HL-60 (cell line): ENCODE measurements around the gene SCG3.

Experiments used
- DNase-seq, 2 experiments: peaks; one replicate each; pipeline ENCODE4 v3.0.0-alpha.2; 2010 to 2020; ENCODE audit warnings: low read depth in 1 of 2, low spot score in 1 of 2
- H3K27ac ChIP-seq: fragments of 250-450 bp; sonication (Bioruptor Pico); replicated peaks from 2 replicates; pipeline ENCODE4 v1.5.1; 2020; ENCODE audit warnings: mild to moderate bottlenecking, moderate library complexity
- H3K27me3 ChIP-seq: fragments of 250-450 bp; sonication (Bioruptor Pico); 2 replicates; pipeline ENCODE4 v1.5.1; 2021; ENCODE audit warnings: mild to moderate bottlenecking, moderate library complexity; ENCODE audit not compliant: insufficient read depth, poor library complexity, severe bottlenecking
- H3K4me3 ChIP-seq: replicated peaks from 2 replicates; pipeline ENCODE4 v1.5.1; 2011; ENCODE audit warnings: mild to moderate bottlenecking, control low read depth, low read length; ENCODE audit not compliant: insufficient read depth
- GABPA ChIP-seq: IDR thresholded peaks from 2 replicates; pipeline ENCODE4 v1.6.1; 2012; ENCODE audit warnings: low read depth
- POLR2AphosphoS5 ChIP-seq: IDR thresholded peaks from 2 replicates; pipeline ENCODE4 v1.6.1; 2012; ENCODE audit warnings: low read depth
- SPI1 ChIP-seq: IDR thresholded peaks from 2 replicates; pipeline ENCODE4 v1.6.1; 2012; ENCODE audit warnings: low read depth, mild to moderate bottlenecking, borderline replicate concordance
- TF ChIP-seq, protein P1 (sequence below): IDR thresholded peaks from 2 replicates; pipeline ENCODE4 v1.6.1; 2012; ENCODE audit warnings: low read depth; ENCODE audit not compliant: insufficient replicate concordance
- TF ChIP-seq, protein P2 (sequence below): IDR thresholded peaks from one replicate; pipeline ENCODE4 v1.5.1; 2011; ENCODE audit warnings: low read length, control low read depth, inconsistent platforms; ENCODE audit not compliant: insufficient read depth

The SCG3 gene

DNA sequence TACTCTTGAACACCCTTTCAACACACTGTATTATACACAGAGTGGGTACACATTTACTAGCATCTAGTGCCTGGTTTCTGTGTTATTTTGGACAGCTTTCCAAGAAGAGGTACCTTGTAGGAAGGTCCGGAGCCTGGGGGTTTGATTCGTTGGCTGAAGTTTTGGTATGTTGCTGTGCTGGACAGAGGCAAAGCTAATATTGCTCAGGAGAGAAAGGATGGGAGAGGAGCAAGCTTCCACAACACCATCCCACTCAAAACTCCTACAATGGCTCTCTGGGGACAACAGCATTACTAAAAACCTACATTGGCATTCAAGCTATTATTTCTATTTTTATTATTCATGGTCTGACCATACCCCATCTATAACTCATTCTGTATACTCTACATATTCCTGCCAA lies 57.2 kb downstream of the SCG3 start:
- TF ChIP-seq GABPA, result no peak
- TF ChIP-seq, protein P1, sequence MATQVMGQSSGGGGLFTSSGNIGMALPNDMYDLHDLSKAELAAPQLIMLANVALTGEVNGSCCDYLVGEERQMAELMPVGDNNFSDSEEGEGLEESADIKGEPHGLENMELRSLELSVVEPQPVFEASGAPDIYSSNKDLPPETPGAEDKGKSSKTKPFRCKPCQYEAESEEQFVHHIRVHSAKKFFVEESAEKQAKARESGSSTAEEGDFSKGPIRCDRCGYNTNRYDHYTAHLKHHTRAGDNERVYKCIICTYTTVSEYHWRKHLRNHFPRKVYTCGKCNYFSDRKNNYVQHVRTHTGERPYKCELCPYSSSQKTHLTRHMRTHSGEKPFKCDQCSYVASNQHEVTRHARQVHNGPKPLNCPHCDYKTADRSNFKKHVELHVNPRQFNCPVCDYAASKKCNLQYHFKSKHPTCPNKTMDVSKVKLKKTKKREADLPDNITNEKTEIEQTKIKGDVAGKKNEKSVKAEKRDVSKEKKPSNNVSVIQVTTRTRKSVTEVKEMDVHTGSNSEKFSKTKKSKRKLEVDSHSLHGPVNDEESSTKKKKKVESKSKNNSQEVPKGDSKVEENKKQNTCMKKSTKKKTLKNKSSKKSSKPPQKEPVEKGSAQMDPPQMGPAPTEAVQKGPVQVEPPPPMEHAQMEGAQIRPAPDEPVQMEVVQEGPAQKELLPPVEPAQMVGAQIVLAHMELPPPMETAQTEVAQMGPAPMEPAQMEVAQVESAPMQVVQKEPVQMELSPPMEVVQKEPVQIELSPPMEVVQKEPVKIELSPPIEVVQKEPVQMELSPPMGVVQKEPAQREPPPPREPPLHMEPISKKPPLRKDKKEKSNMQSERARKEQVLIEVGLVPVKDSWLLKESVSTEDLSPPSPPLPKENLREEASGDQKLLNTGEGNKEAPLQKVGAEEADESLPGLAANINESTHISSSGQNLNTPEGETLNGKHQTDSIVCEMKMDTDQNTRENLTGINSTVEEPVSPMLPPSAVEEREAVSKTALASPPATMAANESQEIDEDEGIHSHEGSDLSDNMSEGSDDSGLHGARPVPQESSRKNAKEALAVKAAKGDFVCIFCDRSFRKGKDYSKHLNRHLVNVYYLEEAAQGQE, result peak; percentile 83
- Histone ChIP-seq H3K4me3 (no peak overlapping the region), H3K27me3 (no peaks in the 10 kb centered on the region), H3K27ac (no peak overlapping the region)
- no peak for DNase-seq

DNA sequence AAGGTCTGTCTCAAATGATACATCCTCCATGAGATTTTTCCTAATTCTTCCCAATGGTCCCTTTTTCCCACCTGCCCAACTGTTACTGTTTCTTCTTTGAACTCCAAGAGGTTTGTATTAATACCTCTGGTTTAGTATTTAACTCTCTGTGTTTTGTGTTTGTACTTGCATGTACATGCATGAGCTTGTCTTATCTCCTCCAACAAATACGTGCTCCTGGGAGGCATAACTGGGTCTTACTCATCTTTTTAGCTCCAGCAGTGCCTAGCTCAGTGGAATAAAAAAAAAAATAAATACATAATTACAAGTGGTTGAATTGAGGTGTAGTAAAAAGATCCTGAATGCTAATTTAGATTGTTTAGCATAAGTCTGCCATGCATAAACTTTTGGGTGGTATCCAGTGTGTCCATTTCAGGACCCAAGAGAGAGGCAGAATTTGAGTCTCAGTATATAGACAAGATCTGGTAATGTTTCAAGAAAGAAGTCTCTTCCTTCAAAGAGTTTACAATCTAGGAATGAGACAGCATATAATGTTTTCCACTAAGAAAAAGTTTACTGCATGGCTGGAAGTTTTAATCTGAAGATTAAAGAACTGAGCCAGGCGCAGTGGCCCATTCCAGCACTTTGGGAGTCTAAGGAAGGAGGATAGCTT lies 57.9 kb downstream of the SCG3 start:
- DNase-seq, result no peak
- TF ChIP-seq SPI1 (no peak), GABPA (no peak), POLR2AphosphoS5 (no peak)
- TF ChIP-seq, protein P2, sequence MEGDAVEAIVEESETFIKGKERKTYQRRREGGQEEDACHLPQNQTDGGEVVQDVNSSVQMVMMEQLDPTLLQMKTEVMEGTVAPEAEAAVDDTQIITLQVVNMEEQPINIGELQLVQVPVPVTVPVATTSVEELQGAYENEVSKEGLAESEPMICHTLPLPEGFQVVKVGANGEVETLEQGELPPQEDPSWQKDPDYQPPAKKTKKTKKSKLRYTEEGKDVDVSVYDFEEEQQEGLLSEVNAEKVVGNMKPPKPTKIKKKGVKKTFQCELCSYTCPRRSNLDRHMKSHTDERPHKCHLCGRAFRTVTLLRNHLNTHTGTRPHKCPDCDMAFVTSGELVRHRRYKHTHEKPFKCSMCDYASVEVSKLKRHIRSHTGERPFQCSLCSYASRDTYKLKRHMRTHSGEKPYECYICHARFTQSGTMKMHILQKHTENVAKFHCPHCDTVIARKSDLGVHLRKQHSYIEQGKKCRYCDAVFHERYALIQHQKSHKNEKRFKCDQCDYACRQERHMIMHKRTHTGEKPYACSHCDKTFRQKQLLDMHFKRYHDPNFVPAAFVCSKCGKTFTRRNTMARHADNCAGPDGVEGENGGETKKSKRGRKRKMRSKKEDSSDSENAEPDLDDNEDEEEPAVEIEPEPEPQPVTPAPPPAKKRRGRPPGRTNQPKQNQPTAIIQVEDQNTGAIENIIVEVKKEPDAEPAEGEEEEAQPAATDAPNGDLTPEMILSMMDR, result no peak
- TF ChIP-seq, protein P1, result no peak
- H3K27ac ChIP-seq, result no peak overlapping the region
- no peak overlapping the region for H3K4me3 ChIP-seq
- no peaks in the 10 kb centered on the region for H3K27me3 ChIP-seq

DNA sequence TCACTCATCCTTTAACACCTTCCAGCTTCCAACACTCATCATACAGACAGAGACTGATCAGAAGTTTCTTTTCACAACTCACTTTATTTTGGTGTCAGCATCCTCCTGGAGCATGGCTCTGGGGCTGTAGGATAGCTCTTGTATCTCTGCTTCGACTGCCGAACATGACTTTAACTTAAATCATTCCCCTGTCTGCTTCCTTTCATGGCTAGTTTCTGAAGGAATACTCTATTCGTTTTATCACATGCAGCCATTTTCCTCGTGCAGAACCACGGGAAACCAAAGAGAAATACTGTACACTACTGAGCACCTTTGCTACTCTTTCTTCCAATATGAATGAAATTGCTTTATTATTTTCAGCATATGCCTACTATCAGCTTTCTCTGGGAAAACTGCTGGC lies 68.0 kb downstream of the SCG3 start:
- no peak for DNase-seq
- Histone ChIP-seq H3K27ac (no peak overlapping the region), H3K4me3 (no peak overlapping the region), H3K27me3 (no peaks in the 10 kb centered on the region)
- no peak for TF ChIP-seq GABPA
- TF ChIP-seq POLR2AphosphoS5, result no peak
- TF ChIP-seq, protein P2, result no peak

DNA sequence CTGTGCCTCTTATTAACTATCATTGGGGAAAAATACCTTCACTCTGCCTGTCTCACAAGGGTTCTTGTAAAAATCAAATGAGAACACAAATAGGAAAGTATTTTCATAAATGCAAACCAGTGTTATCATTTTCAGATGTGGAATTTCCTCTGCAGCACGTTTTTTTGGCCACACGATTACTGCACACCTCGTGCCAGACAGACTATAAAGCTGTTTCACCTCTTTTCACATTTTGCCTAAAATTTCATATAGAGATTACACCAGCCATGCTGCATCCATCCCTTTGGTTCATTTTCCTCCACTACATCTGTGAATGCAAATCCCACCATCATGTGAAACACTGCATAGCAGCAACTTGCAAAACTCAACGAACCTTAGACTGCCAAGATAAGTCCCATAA lies 68.9 kb downstream of the SCG3 start:
- DNase-seq, result no peak
- no peak overlapping the region for H3K27ac ChIP-seq
- no peaks in the 10 kb centered on the region for H3K27me3 ChIP-seq
- no peak overlapping the region for H3K4me3 ChIP-seq
- TF ChIP-seq, protein P2, result no peak
- TF ChIP-seq, protein P1, result no peak
- no peak for TF ChIP-seq GABPA
- no peak for TF ChIP-seq SPI1
- TF ChIP-seq POLR2AphosphoS5, result no peak
